NCI-H1930 (cell line): ENCODE results near the gene SASH1.
A peak's percentile ranks its signal among the peaks of the same experiment; 100 is the strongest.

ENCODE experiments used
- DNase-seq, 2 experiments: peaks; one replicate each; lab custom pipeline; 2025; lab: John Stamatoyannopoulos, UW

Gene SASH1

DNA sequence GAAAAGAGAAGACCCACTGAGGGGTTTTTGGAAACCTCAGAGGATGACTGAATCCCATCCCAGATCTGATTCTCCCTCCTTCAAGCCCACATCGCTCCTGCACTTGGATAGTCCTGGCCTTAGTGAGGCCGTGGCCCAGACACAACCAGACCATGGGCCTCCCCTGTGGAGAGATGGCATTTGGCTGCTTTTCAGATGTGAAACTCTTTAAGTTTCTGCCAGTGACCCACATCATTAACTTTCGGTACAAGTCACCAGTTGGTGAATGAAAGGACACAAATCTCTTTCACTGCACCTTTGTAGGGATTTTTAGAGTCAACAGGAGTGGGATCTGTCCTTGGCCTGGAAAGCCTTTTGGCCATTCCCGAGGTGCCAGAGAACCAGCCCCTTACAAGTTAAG, 116.6 kb downstream of the SASH1 start:
- no peak for DNase-seq

DNA sequence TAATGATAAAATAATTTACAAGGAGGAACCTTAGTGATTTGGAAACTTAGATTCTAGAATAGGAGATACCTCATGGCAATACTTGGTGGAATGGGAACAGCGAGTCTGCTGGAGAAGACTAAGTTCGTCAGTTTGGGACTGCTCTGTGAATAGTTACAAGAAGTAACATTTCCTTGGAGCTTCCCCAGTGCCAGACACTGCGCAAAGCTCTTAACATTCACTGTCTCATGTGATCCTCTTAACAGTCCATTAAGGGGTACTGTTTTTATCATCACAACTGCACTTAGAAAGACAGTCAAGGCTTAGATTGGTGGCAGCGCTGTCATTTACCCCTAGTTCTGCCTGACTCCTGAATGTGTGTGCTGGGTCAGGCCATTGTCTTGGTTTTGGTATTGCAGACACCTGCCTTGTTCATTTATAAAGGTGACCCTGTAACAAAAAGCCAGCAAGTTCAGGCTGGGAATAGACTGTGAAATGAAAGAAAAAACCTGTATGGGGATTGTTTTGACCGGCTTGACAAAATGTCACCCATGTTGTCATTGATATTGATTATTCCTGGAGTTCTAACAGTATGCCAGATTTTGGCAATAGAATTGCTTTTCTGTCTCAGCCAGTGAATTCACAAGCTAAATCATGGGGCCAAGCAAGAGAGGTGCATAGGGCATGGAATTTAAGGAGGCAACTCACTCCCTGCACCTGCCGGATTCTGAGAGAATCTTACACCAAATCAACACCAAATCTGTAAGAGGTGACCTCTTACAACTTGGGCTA, 118.4 kb downstream of the SASH1 start:
- DNase-seq = no peak

DNA sequence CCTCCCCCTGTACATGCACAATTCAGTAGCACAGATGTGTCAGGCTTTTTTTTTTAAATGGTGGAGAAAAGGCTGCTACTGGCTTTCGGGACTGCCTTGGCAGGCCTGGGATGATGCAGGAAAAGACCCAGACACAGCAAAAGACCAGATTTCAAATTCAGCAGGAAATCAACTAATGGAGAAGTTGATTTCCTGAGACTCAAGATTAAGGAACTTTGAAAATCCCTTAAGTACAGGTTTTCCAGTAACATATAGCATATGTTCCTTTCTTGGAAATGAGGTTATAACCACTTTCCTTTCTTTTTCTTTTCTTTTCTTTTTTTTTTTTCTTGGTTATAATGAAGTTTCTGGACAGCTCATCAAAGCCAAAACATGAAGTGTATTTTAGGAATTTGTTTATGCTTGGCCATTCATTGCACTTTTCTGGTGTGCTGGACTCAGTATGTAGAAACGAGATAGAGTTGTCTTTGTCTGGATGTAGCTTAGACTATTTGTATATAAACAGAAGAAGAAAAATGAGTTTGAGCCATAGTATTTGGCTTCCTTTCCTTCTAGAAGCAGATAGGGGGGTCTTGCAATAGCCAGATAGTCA, 119.4 kb downstream of the SASH1 start:
- DNase-seq = no peak

DNA sequence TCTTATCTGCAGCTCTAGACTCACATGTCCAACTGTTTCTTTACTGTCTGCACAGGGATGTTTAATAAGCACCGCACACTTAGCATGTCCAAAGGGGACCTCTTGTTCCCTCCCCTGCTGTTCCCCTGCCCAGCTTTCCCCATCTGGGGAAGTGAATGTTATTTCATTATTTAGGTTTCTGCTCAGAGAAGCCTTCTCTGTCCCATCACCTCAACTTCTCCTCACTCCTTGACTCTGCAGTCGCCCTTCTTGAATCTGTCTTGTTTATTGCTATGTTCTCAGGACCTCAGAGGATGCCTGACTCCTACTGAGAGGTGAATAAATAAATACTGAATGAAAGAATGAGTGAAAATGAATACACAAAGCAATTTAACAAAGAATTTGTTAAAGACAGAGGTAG, 121.0 kb downstream of the SASH1 start:
- no peak for DNase-seq

DNA sequence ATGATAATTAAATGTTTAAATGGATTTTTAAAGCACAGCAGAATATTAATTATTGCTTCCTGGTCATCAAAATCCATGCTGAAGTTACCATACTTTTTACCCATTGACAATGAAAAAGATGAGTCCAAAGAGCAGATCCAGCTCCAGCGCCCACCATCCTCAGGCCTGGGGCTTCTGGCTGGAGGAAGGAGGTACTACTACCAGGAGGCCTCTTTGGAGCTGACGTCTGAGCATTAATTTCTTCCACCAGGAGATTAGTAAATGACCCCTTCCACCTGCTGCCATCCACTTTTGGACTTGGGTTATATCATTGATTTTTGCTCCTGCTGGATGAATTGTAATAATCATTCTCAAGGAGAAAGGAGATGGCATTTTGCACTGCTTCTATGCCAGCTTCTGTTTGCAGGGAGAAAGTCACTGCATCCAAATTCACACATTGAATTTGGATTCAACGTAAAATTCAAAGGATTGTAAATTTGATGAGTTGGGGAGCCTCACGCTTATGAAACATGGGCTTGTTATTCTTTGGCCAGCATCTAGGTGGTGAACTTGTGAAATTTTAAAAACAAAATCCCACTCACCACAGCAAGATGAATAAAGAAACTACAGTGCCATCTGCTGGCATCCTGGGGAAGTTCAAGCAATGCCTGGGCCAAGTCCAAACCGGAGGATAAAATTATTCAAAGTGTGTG, 121.8 kb downstream of the SASH1 start:
- DNase-seq = peak in 1 of 2 experiments; percentile 1

DNA sequence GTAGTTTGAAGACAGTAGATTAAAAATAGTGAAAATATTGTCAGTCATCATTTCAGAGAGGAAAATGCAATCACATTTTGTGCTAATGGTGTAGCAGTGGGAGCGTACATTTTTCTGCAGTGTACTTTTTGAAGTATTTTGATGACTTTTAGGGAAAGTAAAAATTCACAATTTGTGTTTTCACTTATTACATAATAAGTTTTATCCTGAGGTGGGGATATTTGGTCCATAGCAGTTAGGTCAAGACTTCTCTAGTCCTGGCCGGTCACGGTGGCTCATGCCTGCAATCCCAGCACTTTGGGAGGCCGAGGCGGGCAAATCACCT, 122.3 kb downstream of the SASH1 start:
- no peak for DNase-seq

DNA sequence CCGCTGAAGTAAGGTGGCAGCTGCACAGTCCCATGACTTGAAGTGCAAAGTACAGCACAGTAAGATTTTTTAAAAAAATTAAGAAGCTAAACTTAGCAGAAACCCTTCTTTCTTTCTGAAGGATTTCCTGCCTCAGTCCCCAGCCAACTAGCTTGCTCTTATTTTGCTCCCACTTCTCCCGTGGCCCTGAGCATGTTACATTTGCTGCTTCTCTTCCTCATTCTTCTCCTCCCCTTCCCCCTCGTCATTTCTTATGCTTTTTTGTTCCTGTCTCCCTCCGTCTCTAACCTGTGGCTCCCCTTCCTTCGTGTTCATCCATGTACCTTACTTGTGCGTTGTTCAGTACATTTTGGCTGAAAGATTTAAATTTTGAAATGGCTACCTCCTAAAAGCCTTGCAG, 123.0 kb downstream of the SASH1 start:
- no peak for DNase-seq

DNA sequence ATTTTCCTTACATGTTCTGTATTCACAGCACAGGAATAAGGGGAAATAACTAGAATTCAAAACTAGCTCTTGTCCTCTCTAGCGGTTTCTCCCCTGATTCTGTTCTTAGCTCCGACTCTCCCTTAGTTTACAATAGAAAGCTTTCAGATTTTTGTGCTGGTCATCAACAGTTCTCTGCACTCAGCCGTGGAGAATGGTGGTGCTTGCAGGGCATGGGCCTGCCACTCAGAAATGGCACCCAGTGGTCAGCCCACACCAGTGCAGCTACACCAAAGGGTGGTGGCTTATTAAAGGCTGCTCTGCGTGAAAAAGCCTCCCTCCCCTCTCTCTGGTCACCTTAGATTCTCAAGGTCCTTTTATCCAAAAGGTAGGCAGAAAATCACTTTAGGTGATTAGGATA, 123.5 kb downstream of the SASH1 start:
- no peak for DNase-seq

DNA sequence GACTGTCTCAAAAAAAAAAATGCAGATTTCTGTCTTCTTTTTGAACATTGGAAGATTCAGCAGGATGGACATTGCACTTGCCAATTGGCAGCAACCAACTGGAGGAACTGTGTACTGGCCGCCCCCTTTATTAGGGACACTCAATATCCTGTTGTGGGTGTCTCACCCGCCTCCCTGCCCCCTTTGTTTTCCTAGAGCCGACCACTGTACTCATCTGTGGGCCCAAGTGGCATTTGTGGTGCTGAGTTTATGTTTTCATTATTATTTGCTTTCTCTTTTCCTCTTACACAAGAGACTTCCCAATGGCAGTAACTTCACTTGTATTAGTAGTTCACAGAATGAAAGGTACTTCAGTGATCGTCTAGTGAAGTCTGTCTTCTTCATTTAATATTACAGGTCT, 125.3 kb downstream of the SASH1 start:
- DNase-seq = no peak

DNA sequence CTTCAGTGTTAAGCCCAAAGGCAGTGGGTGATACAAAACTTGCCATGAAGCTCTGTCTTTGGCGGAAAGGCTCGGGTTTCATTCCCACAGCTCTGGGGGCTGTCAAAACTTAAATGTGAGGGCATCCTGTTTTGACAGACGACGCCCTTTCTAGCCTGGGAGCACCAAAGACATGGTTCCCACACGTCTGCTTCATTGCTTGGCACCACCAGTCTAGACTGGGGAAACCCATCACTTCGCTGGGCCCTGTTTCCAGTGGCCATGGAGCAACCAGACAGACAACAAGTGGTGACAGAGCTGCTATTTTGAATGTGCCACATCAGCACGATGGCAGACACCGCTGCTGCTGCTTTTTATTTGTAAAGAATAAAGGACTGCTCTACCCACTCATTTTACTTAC, 127.5 kb downstream of the SASH1 start:
- no peak for DNase-seq

DNA sequence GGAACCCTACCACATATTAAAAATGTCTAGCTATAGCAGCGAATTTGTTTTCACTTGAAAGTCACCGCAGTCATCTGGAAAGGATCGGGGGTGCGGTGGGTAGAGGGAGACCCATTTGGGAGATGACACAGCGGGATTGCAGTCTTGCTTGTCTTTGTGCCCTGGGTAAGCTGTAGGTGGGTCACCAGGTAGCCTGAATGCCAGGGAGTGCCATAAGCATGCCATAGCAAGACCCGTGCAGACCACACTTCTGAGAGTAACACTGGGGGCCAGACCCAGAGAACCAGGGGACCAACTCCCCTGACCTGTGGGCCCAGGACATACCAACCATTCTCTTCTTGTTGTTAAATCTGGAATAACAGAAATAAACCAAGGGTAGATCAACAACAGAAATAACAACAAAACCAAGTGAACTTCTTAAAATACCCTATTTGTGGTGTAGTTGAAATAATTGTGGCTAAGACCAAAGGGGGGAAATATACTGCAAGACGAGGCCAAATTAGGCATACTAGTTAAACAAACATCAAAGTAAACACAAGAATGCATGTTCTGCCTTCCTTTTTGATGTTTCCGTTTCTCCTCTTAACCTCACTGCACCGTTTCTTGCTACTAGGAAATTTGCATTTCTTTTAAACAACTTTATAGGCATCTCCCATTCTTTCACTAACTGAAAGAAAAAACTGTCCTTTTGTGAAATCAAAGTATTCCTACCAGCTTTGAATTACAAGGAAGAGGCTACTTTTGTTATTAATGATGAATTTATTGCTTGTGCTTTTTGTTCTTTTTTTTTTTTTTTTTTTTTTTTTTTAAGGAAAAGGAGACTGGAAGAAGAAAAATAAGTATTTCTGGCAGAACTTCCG, 128.2 kb downstream of the SASH1 start:
- DNase-seq = no peak

DNA sequence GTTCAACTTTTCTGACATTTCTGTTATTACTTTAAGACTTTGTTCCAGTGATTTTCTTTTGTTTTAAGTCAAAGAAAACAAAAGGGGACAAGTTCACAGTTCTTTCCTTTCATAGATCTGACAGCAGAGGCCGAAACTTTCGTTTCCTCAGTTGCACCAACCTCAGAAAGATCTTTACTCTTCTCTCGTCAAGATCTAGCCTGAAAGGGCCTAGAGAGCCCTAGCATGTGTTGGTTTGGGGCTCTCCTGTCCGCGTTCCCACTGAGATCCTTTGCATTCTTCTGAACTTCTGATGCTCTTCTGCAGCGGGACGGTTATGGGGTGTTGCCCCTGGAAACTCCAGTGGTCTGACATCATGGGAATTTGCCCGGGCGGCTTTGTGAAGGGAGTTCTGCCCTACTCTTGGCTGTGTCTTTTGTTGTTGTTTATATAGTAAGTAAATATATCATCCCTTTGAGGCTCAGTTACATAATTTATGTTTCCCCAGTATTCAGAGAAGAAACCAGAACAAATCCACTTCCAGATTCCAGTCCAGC, 129.1 kb downstream of the SASH1 start:
- DNase-seq = no peak

DNA sequence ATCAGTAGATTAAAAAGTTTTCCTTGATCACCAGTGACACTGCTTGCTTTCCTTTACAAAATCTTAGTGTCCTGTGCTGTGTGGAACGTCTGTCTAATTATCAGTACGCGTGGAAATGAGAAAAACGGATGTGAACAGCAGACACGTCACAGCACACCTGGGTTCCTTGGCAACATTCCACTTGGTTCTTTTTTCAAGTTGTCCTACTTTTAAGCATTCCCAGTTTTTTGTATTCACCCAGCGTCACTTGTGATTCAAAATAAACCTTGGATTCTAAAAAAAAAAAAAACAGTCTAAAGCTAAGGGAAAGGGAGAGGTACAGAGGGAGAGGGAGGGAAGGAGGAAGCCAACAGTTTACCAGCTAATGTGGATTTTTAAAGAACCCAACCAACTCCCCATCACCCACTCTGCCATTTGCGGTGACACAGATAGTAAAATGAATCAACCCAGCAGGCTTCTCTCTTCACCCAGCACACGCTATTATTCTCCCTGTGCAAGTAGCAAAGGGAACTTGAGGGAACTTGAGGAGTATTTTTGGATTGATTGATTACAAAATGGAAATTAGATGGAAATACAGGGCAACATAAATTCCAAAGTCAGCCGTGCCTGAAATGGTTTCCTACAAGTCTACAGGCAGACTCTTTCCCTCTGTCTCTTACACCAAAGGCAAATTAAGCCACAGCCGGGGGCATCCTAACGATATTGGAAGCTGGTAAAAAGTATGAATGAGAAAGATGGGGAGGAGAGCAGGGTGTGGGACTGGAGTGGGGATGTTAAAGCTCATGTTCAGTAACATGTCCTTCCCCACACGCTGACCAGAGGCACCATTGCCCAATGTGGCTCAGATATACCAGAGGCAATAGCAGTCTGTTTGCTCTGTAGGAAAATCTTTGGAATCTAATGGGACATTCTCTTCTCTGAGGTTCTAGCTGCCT, 129.8 kb downstream of the SASH1 start:
- no peak for DNase-seq

DNA sequence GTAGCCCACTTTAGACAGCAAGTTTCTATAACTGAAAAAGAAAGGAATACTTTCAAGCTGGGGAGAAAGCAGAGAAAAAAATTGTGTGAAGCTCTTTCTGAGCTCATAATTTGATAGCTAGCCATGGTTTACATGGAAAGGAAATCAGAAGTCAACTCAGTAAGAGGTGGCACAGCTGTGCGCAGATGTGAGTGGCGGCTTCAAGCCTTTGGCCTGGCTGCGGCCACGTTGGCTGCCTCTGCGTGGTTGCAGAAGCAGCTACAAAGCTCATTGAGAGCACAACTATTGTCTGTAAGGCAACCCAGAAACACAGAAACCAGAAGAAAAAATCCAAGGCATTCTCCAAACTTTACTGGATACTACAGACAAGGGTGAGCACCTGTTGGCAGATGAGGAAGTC, 136.9 kb downstream of the SASH1 start:
- no peak for DNase-seq

DNA sequence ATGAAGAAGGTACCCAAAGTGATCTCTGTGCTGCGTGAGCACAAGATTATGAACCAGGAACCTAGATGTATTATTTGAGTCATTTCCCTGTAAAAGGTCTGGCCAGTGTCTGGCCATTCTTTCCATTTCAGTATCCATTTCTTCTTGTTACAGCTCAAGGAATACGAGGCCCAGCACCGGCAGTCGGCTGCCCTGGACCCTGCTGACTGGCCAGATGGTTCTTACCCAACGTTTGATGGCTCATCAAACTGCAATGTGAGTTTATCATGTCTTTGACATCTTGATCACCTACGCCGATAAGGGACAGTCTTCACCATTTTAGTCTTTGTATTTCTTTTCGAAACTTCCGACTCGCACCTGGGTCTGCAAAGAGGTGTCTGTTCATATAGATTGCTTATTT, 144.8 kb downstream of the SASH1 start:
- DNase-seq = no peak

DNA sequence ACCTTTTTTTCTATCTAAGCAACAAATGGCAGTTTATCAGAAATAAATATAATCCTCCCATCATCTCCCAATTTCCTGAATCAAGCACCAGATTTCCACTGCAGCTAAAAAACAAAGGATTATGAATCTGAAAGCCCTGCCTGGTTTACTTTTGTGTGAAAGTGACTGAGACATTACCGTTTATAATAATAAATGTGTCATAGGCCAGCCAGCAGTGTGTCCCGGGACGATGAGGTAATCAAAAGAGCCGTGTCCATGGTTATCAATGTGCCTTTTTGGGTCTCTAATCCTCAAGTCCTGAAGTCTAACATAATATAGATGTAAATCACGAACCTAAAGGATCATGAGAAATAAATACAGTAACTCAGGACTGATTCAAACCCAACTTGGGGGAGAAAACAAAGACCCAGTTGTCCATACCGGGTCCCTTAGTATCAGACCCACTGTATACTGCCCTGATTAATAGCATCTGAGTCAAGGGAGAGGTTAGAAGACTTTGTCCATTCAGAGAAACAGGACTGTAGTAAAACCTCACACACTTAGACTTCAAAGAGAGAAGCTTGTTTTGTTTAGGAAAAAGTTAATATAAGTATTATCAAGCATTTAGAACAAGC, 149.1 kb downstream of the SASH1 start:
- DNase-seq = no peak

DNA sequence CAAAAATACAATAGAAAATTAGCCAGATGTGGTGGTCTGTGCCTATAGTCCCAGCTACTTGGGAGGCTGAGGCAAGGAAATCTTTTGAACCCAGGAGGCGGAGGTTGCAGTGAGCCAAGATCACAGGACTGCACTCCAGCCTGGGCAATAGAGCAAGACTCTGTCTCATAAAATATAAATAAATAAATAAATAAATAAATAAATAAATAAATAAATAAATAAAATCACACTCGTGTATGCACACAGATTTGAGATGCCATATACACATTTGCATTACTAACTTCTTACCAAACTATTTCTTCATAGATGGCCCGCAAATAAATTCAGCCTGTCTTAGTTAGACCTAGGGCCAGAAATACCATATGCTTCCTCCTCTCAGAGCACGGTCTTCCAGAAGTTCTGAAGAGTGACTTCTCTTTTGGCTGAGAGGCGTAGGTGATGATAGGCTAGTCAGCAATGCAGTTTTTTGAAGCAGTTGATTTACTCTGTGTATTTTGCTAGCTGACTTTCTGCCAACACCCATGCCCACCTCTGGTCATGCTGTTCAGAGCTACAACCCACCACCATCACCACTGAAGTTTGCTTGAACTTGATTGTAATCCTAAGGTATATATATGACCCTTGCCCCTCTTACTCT, 150.1 kb downstream of the SASH1 start:
- no peak for DNase-seq

DNA sequence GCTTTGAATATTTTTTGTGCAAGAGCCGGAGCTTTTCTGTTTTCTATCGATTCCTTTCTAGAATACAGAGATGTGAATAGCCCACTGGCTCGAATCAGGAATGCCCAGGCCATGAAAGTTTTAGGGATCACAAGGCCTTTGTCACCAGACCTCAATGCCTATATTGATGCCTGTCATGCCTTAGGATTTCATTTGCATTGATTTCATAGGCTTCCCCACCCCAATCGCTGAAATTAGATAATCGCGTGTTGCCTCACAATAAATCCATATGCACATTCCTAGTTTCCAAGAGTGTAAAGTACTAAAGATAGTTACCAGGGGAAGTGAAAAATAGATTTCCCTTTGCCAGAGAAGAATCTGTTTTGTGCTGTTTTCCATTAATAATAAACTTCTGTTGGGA, 150.8 kb downstream of the SASH1 start:
- DNase-seq = no peak

DNA sequence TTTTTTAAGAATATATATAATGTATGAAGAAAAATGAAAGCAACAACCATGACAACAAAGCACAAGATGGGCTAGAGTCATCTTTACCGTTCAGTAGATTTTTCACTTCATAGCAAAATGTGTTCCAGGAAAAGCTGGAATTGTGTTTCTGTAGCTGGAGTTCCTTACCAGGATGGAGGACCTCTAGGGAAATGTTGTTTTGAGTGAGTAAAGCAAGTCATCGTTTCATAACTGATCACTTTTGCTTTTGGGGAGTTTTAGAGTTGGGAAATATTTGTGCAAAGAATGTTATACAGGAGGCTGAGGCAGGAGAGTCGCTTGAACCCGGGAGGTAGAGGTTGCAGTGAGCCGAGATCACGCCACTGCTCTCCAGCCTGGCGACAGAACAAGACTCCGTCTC, 151.6 kb downstream of the SASH1 start:
- DNase-seq = no peak

DNA sequence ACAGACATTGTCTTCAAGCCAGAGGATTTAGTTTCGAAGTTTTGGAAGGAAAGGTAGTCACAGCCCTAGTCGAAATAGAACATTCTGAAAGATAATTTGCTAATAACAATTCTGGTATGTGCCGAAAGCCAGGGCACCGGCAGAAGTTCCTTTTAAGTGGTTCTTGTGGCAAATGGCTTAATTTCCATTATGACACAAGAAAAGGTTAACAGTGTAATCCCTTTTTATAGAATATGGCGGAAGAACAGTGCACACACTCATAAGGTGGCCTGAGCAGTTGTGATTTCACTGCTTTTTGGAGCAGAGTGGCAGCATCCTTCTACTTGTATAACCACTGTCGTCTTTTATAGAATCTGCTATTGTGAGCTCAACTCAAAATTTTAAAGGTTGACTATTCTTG, 152.4 kb downstream of the SASH1 start:
- DNase-seq = no peak
